Endothelial cell of hepatic sinusoid (primary cell): ENCODE data around the gene GFPT2.

Source experiments
- in situ Hi-C: cut with HindIII; loops from 2 replicates; pipeline ENCODE4 v1.10.0; 2017; ENCODE audit warnings: low sequenced_read_pairs

GFPT2 gene

DNA sequence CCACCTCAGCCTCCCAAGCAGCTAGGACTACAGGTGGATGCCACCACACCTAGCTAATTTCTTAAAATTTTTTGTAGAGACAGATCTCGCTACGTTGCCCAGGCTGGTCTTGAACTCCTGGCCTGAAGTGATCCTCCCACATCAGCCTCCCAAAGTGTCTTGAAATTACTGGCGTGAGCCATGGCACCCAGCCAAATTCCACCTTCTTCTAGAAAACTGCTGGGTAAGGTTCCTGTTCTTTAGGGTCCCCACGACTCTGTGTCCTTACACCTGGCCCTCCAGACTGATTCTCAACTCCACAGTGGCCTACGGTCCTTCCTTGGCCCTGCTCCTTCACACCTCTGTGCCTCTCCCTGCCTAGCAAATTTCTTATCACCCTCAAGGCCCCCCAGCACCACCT, 63.2 kb downstream of the GFPT2 start:
- in situ Hi-C loops = no loop called here

DNA sequence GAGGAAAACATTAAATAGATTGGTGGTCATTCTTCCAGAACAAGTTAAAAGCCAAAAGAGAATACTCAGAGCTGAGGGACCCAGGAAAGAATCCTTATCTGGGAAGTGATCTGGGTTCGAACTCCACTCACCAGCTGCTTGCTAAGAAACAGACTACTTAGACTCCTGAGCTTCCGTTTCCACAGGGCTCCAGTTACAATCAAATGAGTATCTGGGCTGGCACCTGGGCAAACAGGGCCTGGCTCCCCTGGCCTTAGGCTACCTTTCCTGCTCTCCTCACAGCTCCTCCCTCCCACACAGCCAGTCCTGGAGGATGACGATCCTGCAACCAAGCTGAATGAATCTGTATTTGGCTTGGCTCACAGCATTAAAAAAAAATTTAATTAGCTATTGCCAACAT, 63.7 kb downstream of the GFPT2 start:
- in situ Hi-C loops = no loop called here

DNA sequence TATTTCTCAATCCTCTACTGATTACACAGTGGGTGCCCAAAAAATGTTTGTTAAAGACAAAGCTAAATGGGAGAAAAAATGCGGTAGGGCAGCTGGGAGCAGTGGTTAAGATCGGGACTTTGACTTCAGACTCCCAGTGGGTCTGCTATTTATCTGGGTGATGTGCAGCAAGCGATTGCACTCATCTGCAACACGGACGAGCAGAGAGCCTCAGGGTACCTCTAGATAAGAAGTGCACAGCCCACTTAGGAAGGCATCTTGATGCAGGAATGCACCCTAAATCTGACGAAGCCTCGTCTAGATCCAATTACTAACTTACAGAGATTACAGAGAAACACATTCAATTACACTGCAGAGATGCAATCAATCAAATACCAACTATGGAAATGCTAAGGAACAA, 65.3 kb downstream of the GFPT2 start:
- in situ Hi-C loops = no loop called here

DNA sequence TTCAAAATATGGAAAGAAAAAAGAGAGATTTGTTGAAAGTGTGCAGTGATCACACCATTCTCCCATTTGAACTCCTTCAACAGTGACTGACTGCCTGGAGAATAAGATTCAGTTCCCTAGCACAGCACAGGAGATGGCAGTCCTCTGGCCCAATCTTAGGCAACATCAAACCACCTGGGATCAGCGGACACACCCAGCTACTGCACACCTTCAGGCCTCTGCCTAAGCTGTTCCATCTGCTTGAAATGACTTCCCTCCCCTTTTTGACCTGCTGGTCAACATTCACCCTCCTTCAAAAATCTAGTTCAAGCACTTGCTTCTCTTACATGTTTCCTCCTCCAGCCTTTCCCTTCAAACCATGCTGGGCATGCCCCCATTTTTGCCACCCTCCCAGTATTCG, 65.7 kb downstream of the GFPT2 start:
- in situ Hi-C loops = no loop called here

DNA sequence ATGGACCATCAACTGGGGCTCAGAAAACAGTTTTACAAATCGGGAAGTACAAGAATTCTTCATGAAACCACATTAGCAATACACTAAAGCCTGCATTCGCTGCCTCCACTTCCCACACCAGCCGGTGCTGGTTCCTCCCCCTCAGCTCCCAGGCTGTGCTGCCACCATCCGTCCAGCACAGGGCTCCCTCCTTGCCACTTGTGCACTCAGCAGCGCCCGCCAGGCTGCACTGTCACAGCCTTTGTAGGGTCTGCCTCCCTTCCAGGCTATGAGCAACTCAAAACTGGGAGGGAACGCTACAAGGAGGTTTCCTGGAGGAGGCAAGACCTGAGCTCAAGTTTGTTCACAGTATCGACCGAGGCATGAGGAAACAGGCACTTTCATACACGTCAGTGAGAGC, 69.0 kb downstream of the GFPT2 start:
- in situ Hi-C loops = no loop called here

DNA sequence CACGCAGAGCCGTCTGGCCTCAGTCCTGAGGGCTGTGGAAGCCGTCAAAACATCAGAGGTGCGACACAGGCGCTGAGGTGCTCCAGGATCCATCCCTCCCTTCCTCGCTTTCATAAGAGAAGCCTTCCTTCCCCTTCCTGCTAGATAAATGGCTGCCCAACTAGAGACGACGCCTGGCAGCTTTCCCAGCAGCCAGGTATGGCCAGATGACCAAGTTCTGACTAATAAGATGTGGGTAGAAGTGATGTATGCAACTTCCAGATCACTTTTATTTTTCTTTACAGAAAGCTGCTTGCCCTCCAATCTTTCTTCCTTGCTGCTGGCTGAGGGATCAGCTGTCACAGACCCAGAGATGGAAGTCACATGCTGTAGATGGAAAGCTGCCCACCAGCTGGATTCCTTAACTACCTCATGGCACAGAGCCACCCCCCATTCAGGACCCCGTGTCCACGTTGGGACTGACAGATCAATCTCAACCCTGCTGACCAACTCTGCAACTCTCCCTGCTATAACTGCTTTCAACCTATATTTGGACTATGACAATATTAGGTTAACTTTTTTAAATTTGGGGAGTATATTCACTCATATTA, 70.0 kb downstream of the GFPT2 start:
- in situ Hi-C loops = no loop called here

DNA sequence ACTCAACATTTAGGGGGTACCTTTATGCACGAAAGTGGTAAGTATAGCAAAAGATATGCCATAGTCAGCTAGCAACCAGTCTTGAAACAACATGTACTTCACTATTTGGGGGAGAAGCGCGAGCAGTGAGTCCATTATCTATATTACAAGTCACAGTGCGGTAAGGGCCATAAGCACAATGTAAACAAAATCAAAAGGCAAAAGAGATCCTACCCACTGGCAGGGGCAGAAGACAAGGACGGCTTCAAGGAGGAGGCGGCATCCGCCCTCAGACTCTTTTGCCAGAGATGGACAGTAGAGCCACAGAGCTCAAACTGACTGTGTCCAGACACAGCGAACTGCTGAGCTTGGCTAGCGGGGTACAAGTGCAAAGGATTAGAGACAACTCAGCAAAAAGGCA, 70.9 kb downstream of the GFPT2 start:
- in situ Hi-C loops = no loop called here

DNA sequence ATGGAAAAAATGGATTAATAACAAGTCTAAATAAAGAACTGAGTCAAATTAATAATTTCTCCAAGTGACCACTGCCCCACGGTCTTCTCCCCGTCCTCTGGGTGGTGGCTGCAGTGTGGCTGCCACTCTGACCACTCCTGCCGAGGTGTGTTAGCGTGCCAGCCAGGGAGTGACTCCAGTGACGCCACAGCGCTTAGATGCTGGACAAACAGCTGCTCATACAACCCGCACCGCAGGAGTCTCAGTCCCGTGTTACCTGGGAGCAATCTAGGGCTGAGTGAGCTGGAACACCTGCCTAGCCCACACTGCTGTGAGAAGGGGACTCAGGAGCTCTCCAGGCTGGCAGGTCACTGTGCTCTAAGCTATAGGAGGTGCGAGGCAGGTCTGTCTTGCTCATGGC, 71.4 kb downstream of the GFPT2 start:
- in situ Hi-C loops = no loop called here

DNA sequence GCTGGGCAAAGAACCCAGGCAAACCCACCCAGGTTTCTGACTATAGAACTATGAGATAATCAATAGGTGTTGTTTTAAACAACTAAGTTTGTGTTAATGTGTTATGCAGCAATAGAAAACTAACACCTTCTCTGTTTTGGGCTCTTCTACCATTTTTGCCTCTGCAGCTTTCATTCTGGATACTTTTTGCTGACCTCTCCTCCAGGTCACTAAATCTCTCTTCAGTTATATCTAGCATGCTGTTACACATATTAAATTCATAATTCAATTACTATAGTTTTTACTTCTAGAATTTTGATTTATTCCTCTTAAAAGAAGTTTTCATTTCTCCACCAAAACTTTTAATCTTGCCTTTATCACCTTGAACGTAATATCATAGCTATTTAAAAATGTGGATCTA, 78.4 kb downstream of the GFPT2 start:
- in situ Hi-C loops = no loop called here

DNA sequence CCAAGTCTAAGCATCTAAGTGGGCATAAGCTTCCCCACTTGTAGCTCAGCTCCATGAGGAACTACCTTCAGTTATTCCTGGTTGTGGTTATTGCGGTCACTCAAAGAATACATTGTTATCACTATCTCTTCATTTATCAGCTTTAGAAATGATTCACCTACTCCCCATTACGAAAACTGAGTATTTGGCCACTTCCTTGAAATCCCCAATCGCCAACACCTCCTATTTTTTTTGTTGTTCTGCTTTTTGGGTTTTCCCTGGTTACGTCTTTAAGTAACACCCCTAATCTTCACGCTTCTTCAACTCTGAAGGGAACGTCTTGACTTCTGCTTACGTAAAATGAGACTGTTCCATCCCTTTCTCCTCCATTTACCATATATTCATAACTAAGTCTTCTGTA, 81.9 kb downstream of the GFPT2 start:
- in situ Hi-C loops = no loop called here

DNA sequence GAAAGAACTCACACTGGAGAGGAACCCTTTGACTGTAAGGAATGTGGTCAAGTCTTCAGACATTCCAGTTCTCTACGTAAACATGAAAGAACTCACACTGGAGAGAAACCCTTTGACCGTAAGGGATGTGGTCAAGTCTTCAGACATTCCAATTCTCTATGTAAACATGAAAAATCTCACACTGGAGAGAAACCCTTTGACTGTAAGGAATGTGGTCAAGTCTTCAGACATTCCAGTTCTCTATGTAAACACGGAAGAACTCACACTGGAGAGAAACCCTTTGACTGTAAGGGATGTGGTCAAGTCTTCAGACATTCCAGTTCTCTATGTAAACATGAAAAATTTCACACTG, 93.9 kb downstream of the GFPT2 start:
- in situ Hi-C loops = no loop called here

DNA sequence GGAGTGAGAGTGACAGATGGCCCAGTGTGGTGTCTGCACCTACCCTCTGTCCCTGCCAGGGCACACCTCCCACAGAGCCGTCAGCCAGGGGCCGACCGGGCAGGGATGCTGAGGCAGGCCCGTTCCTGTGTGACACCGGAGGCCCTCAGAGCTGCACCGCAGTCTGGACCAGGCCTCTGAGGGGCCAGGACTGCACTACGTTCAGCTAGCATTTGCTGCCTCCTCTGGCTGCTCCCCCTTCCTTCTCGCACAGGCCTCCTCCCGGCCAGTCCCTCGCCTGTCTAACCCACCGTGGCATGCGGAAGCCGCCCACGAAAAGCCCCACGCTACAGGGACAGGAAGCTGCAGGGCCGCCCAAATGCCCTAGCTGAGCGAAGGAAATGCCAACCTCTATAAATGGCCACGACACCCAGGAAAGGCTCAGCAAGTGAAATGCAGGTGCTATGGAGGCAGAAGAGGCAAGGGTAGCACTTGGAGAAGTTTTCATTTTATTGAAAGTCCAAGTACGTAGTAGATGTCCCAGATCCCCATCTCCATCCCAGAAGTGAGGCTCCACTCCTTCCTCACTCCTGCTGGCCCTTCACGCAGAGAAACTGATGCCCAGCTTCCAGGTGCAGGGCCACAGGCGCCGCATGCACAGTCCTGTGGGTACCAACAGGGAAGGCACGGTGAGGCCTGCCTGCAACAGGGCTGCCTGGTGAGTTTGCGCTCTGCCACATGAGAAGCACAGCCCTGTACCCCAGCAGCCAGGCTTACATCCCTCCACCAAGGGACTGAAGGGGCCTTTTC, 99.9 kb downstream of the GFPT2 start:
- in situ Hi-C loops = no loop called here

DNA sequence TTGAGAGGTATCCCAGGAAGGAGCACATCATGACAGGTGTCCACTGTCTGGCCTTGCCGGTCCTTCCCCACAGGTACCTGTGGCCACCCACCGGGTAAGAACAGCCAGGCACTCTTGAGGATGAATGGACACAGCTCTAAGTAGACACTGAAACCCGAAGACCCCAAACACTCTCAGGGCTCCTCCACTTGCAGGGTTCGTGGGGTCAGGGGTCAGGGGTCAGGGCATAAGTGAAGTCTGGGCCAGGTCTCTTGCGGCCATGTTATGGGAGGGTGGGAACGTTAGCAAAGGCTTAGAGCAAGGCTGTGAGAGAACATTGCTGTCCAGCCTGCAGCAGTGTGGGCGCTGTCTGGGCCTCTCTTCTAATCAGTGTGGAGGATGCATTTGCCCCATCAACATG, 101.2 kb downstream of the GFPT2 start:
- in situ Hi-C loops = no loop called here

DNA sequence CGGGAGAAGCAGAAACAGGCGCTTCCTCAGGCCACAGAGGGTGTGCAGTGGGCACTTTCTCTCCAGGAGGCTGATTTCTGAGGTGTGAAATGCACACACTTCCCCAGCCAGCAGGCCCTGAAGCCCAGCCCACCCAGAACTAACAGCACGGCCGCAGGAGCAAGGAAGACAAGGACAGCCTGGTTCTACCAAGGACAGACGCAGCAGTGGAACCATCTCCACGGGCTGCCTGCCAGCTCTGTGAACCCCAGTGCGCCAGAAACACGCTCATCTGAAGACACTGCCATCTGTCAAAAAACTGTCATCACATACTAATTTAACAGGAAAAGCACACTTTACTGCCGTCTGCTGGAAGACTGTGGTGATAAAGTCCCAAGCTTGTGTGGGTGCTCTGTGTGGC, 102.0 kb downstream of the GFPT2 start:
- in situ Hi-C loops = no loop called here
